ENCODE results near the gene NAXD.

DNA sequence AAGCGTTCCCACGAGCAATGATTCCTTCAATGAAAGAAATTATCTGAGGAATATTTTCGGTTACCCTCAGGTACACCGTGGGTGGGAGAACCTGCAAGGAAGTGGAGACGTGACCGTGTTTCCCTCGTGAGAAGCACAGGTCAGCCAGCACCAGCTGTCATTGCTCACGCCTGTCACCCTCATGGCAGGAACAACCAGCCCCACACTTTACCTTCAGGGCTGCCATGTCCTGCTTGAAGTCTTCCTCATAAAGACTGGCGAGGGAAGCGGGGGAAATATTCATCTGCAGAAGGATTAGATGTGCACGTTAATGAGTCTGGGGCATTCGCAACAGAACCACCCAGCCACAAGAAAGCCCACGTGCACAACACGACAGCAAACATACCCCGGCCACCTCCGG is 72.4 kb downstream of the NAXD start:
- TF ChIP-seq EZH2 (IDR thresholded peaks at IDR 0.05; ENCODE audit: insufficient read depth, low read length): no peak
- TF ChIP-seq, protein P1, sequence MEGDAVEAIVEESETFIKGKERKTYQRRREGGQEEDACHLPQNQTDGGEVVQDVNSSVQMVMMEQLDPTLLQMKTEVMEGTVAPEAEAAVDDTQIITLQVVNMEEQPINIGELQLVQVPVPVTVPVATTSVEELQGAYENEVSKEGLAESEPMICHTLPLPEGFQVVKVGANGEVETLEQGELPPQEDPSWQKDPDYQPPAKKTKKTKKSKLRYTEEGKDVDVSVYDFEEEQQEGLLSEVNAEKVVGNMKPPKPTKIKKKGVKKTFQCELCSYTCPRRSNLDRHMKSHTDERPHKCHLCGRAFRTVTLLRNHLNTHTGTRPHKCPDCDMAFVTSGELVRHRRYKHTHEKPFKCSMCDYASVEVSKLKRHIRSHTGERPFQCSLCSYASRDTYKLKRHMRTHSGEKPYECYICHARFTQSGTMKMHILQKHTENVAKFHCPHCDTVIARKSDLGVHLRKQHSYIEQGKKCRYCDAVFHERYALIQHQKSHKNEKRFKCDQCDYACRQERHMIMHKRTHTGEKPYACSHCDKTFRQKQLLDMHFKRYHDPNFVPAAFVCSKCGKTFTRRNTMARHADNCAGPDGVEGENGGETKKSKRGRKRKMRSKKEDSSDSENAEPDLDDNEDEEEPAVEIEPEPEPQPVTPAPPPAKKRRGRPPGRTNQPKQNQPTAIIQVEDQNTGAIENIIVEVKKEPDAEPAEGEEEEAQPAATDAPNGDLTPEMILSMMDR (IDR thresholded peaks at IDR 0.05; ENCODE audit: insufficient read depth, low read depth, low read length): no peak
